GM21526 (cell line): ENCODE results near the gene PLA2G4A.

Source experiments
- ATAC-seq: cut with Tn5 transposase; IDR thresholded peaks from one replicate; pipeline ENCODE4 v1.9.1; 2021; ENCODE audit warnings: moderate library complexity; ENCODE audit not compliant: unreplicated experiment, low FRiP score

PLA2G4A gene

DNA sequence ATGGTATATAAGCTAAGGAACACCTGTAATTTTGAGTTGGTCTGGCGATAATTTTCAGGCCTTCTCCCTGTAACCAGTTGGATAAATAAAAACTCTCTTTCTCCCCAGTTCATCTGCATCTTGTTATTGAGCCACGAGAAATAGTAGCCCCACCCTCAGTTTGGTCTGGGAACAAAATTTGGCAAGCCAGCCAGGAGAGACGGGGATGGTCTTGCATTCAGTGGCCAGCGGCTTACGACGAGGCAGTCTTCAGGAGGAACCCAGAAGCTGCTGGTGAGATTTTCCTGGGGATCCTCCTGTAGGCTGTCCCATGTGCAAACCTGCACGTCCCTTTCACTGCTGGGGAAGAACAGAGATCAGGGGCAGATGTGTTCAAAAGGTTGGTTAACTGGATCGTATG is 174.6 kb downstream of the PLA2G4A start:
- ATAC-seq, result no peak

DNA sequence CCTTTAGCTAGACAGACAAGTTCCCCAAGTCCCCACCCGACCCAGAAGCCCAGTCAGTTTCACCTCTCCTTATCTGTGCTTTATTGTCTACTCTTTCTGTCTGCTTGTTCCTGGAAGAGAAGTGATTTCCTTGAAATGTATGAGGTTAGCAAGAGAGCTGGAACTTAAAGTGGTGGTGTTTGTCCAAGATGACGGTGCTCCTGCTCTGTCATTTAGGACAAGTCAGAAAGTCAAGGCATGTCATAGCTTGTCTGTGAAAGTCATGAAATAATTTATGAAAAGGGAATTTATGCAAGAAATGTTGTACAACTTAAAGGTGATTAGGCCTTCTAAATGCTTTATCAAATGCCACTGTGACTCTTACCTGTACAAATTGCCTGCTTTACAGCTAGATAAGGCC is 178.1 kb downstream of the PLA2G4A start:
- ATAC-seq, result no peak

- no peak for ATAC-seq
Measured at GRCh38 chr1:187009320-187009719, 180.6 kb downstream of the PLA2G4A start.

- no peak for ATAC-seq
Measured at GRCh38 chr1:187010571-187011309, 182.0 kb downstream of the PLA2G4A start.

DNA sequence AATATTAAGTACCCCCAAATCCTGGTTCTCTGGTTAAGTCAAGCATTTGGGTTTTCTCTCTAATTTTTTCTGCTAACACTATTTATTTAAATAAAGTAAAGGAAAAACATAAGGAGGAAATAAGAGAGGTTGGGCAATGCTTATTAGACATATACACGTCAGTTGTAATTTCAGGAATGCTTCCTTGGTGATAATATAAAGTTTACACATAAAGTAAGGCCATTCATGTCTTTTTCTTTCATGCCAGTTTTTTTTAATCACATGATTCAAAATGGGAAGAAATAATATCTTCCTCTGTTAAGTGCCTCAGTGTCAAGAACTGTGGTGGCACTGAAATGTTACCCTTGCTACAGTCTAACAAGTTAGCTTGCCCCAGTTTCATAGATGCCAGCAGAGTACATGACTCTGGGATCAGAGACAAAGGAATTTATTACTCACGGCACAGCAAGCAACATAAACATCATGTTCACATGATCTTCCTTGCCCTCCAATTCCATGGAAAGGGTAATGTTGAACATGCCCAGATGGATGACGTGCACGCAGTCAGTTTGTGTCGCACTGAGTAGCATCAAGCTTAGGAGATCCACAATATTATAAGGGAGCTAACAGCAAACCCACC is 184.9 kb downstream of the PLA2G4A start:
- ATAC-seq, result no peak

- no peak for ATAC-seq
Measured at GRCh38 chr1:187018291-187018690, 189.5 kb downstream of the PLA2G4A start.

- no peak for ATAC-seq
Measured at GRCh38 chr1:187027253-187027652, 198.5 kb downstream of the PLA2G4A start.

GRCh38 chr1:187032316-187032981 is 203.7 kb downstream of the PLA2G4A start:
- ATAC-seq, result no peak

GRCh38 chr1:187032982-187033692 is 204.4 kb downstream of the PLA2G4A start:
- no peak for ATAC-seq

DNA sequence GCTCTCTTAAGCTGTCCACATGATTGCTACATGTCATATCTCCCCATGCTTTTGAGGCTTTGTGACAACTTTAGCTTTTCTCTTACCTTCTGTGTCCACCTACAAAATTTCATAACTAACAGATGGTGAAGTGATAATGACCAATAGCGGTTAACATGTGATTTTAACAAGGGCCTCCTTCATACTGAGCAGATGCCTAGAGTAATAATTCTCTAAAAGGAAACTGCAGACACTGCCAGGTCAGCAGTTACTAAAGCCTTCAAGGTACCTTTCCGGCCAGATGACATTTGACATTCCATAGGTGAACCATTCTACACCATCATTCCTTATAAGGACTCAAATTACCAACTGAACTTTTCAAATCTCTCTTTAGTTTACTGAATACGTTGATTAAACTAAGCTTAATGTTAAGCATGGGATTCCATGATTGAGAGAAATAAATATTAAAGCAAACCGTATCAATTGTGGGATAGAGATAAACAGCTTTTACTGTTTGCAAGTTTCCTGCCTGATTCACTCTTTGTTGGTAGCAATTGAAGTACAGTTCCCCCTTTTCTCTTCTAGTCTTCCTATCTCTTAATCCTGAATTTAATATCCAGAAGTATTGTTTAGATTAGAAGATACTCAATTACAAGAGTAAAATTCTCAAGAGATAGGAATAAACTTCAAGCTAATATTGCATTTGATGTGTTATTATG is 205.1 kb downstream of the PLA2G4A start:
- ATAC-seq, result no peak

DNA sequence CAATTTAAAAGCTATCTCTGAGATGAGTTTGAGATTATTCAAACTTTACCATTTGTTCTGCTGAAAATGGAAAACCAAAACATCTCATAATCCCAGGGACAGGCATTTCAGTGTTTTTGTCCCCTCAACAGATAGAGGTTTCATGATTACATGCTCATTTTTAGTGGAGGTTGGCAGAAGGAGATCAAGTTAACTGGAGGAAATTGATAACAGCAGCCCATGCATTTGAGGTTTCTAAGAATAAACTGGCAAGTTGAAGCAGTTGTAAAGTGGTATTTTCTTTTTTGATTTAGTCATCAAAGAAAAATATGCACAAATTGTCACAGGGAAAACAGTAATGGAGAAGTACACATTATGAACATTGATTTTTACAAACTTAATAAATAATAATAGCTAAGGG is 205.8 kb downstream of the PLA2G4A start:
- no peak for ATAC-seq

DNA sequence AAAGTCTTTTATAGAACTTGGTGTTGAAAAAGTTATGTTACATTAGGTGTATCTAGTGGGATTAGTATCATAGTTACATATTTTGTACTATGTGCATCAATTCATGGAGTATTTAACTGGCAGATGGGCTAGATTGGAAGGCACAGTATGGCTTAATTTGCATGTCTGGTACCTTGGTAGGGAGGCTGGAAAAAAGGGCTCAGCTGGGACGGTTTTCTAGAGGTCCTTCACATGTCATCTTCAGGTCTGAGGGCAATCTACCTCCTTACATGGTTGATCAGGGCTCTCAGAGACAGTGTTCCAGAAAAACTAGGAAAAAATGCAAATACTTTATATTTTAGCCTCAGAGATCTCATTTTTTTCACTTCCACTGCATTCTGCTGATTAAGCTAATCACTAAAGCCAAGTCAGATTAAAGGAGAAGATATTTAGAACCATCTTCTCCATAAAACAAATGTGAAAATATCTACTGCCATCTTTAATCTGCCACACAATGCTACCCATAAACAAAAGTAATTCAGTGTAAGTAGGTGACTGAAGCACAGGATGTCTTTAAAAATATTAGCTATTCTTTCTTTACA is 209.3 kb downstream of the PLA2G4A start:
- ATAC-seq, result no peak
